GM10266 (cell line): ENCODE results near the gene FOXO3.

ENCODE experiments used
- DNase-seq: peaks from one replicate; pipeline ENCODE4 v3.0.0; 2012; ENCODE audit errors: extremely low spot score
- CTCF ChIP-seq: IDR thresholded peaks from 2 replicates; pipeline ENCODE4 v1.5.1; 2012; ENCODE audit warnings: mild to moderate bottlenecking, low read depth; ENCODE audit not compliant: control insufficient read depth, insufficient read depth; ENCODE audit errors: missing control alignments

Gene FOXO3

GRCh38 chr6:108546079-108547049, 14.4 kb upstream of the FOXO3 start:
- TF ChIP-seq CTCF = no peak
- no peak for DNase-seq

GRCh38 chr6:108549241-108549640, 11.5 kb upstream of the FOXO3 start:
- TF ChIP-seq CTCF = no peak
- no peak for DNase-seq

- no peak for TF ChIP-seq CTCF
- DNase-seq = no peak
These were observed 11.0 kb upstream of the FOXO3 start for GRCh38 chr6:108549741-108550140.

GRCh38 chr6:108550256-108550655, 10.5 kb upstream of the FOXO3 start:
- no peak for DNase-seq
- no peak for TF ChIP-seq CTCF

- DNase-seq = no peak
- TF ChIP-seq CTCF = no peak
These were observed 5.2 kb upstream of the FOXO3 start for GRCh38 chr6:108555399-108556052.

GRCh38 chr6:108556250-108556649, 4.5 kb upstream of the FOXO3 start:
- no peak for TF ChIP-seq CTCF
- no peak for DNase-seq
